Stimulated activated CD8-positive, alpha-beta memory T cell treated with anti-CD3 and anti-CD28 coated beads, Interleukin-15, amount 100 ng/mL, for 48 hours (primary cell): ENCODE data around the gene MPHOSPH9.

Experiments used
- DNase-seq, 2 donors: peaks; one replicate each; pipeline ENCODE4 v3.0.0-alpha.2; 2020; ENCODE audit warnings: low read depth in 2 of 2

MPHOSPH9 gene

GRCh38 chr12:123149501-123150274 is 83.3 kb downstream of the MPHOSPH9 start:
- no peak for DNase-seq

GRCh38 chr12:123149088-123149487 is 83.9 kb downstream of the MPHOSPH9 start:
- no peak for DNase-seq

- no peak for DNase-seq
Measured at GRCh38 chr12:123148655-123149054, 84.3 kb downstream of the MPHOSPH9 start.

DNA sequence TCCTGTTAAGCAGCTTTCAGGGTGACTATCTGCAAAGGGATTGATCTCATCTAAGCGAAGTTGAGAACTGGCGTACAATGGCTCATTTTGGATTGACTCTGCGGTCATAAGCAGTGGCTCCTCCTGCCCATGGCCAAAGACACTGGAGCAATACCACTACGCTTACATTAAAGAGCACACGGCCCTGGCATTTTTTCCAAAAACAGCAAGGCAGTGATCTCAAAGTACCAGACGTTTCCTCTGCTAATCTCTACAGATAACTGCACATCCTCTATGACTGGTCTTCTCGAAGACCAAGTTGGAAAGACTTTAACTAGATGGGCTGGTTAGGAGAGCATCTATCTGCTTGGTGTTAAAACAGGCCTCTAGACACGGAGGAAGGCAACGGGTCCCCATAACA is 84.7 kb downstream of the MPHOSPH9 start:
- DNase-seq = no peak

- no peak for DNase-seq
Measured at GRCh38 chr12:123145211-123145610, 87.7 kb downstream of the MPHOSPH9 start.

DNA sequence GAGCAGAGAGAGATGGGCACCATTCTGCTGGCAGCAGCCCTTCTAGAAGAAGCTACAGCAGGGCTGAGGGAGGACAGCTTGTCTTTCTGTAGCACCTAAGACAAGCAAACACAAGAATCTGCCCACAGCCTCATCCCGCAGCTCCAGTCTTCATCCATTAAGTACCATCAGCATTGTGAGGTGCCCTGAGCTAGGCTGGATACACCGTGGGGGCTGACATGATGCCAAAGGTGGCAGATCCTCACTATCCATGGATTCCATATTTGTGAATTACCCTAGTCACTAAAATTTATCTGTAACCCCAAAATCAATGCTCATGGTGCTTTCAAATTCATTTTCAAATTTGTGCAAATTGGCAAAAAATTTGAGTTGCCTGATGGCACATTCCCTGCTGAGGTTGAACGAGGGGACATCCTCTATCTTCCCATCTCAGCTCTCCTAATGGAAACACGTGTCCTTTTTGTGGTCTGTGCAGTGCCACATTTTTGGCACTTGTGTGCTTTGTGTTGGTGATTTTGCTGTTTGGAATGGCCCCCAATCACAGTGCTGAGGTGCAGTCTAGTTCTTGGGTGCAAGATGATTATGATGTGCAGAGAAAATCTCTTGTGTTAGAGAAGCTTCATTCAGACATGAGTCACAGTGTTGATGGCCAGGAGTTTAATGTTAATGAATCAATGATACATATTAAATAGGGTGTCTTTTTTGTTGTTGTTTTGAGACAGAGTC is 89.0 kb downstream of the MPHOSPH9 start:
- DNase-seq = no peak

- no peak for DNase-seq
Measured at GRCh38 chr12:123142921-123143735, 89.8 kb downstream of the MPHOSPH9 start.

DNA sequence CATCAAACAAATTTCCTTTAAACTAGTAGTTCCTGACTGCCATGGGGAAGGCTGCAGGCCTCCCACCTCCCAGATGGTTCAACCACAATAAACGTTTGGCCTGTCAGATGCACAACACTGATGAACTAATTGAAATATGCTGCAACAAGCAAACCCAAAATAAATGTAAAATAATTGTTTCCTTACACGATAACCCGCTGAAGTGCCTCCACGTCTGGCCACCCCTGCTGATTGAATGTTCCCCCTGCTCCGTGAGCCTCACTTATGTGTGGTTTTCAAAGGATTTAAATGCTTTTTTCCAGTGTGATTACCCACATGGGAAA is 90.5 kb downstream of the MPHOSPH9 start:
- no peak for DNase-seq

DNA sequence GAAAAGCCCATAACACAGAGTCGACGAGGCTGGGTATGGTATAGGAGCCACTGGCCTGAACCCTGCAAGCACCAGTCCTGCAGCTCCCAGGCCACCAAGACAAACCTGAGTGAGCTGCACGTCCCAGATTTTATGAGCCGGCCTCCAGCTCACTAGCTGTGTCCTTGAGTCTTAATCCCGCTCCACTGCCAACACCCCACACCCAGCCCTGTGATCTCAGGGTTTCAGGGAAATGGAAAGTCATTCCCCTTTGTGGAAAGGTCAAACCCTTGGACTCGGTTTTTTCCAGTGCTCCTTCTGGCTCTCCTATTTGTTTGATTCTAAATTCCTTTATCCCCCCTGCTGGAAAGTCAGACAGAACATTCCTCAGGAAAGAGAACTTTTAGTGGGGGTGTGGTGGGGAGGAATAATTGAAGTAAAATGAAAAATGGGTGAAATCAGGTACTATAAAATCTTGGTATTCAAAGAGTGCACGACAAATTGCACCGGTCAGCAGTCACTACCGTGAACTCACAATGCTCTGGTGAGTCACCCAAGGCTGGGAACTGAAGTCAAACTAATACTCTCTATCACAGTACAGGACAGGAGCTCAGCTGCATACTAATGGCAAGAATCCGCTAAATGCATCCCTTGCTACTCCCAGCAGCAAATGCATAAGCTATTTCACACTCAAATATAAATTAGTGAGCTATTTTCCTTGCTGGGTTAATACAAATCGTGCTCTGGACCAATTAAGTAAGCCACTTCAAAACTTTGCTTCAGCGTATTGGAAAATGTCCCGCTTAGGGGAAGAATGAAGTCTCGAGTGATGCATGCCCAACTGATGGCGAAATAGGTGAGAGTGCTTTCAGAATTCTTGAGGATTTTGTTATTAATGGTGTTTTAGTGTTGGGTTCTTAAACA is 91.1 kb downstream of the MPHOSPH9 start:
- no peak for DNase-seq

DNA sequence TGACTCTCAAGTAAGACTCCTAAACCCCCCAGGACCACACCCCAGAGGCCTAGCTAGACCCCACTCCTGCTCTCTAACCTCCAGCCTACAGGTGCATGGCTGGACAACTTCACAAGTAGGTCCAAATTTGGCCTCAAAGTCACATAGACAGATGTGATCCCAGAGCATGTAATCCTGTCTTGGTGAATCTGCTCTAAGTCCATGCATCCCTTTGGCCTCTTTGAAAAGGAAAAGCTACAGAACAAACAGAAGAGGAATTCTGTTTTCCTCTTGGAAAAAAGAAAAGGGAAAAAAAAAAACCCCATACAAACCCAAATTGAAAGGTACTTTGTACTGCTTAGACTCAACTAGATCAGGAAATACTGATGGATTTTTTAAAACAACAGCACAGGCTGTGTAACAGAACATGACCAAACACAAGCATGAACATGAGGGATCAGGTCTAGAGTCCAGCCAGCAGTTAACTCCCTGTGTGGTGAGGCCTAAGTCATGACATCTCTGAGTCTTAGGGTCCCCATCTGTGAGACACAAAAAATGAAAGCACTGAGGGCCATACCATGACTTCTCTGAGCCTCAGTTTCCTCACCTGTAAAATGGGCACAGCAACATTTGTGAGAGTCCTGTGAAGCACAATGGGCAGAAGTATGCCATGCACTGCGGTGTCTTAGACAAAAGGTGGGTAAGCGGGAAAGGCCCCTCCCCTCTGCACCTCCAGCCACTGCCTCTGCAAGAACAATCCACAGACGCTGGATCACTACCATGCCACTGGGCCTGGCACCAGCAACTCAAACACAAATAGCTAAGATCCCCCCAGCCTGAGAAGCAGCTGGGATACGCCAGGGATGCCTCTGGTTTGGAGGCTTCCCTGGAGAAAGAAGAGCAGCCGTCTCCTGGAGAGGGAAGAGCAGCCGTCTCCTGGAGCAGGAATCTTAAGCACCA is 92.0 kb downstream of the MPHOSPH9 start:
- no peak for DNase-seq

DNA sequence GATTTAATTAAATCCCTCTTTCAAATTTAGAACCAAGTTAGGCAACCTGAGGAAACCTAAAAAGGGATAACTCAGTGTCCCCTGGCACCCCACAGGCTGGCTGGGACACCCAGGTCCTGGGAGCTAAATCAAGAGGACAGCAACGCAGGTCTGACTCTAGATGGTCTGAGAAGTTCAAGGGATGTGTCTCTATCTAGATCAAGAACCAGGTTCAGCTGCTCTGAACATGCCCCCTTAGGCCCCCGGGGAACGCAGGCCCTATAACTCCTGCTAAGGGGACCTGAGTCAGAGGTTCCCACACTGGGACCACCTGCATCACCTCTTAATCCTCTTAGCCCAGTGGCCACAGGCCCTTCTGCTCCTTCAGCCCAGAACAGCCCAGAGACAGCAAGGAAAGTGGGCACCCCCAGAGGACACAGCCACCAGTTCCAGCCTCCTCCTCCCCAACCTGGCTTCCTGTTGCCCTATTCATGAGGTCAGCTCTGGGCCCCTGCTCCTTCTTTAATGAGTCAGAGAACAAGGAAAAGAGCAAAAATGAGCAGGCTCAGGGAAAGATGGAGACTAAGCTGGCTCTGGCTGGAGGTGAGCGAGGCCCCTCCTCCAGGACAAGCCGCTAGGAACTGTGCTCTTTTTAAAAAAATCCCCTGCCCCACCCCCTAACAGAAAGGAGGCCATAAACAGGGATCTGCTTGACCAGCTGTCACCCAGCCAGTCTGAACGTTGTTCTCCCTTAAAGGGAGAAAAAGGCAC is 92.8 kb downstream of the MPHOSPH9 start:
- no peak for DNase-seq

- DNase-seq = no peak
Measured at GRCh38 chr12:123135688-123136087, 97.3 kb downstream of the MPHOSPH9 start.

DNA sequence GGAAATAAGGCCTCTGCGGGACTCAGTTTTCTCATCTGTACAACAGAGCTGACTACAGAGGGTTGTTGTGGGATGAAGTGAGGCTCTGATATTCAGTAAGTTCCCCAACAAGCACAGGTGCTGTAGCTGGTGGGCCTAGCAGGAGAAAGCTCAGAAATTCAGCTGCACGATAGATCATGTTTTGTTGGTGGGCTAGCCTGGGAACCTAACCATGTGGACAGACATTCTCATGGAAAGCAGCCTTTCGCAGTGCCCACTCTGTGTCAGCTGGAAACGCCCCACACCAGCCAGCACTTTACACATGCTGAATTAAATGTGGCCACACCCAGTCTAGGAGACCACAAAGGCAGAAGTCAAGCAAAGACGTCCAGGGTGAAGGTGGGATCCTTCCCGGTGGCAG is 98.1 kb downstream of the MPHOSPH9 start:
- no peak for DNase-seq

GRCh38 chr12:123134271-123134671 is 98.7 kb downstream of the MPHOSPH9 start:
- DNase-seq = no peak

GRCh38 chr12:123133701-123134100 is 99.2 kb downstream of the MPHOSPH9 start:
- DNase-seq = no peak

GRCh38 chr12:123132951-123133619 is 99.9 kb downstream of the MPHOSPH9 start:
- no peak for DNase-seq

- DNase-seq = no peak
Measured at GRCh38 chr12:123131879-123132402, 101.0 kb downstream of the MPHOSPH9 start.

DNA sequence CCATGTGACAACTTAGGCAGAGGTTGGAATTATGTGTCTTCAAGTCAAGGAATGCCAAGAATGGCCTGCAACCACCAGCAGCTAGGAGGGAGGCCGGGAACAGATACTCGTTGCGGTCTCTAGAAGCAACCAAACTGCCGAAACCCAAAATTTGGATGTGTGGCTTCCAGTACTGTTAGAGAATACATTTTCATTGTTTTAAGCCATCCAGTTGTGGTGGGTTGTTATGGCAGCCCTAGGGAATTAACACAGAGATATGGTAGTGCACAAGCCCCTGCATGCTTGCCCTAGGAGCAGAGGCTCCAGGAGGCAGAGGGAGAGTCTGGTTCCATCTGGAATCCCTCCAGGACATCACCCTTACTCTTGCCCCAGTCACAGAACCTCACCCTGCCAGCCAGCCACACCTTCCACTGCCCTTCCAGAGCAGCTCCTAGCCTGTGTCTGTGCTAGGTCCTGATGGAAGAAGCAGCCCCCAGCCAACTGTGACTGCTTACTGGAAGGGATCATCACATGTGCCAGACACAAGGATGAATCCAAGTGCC is 101.6 kb downstream of the MPHOSPH9 start:
- no peak for DNase-seq

DNA sequence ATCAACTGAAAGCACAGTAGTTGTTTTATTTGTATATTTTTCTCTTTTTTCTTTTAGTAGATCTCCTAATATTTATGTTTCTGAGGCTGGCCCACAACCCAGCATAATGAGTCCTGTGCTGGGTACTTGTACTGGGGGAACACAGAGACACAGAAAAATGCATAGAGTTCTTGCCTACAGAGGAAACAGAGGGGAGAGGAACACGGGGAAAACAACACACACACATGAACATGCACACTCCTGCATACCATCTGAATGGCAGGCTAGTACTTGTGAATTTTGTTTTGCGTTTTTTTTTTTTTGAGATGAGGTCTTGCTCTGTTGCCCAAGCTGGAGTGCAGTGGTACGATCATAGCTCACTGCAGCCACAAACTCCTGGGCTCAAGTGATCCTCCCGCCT is 103.3 kb downstream of the MPHOSPH9 start:
- no peak for DNase-seq
